HL-60 (cell line): ENCODE results near the gene PPCDC.

Experiments used
- GABPA ChIP-seq: IDR thresholded peaks from 2 replicates; pipeline ENCODE4 v1.6.1; 2012; ENCODE audit warnings: low read depth
- POLR2AphosphoS5 ChIP-seq: IDR thresholded peaks from 2 replicates; pipeline ENCODE4 v1.6.1; 2012; ENCODE audit warnings: low read depth
- TF ChIP-seq, protein P1 (sequence below): IDR thresholded peaks from one replicate; pipeline ENCODE4 v1.5.1; 2011; ENCODE audit warnings: low read length, control low read depth, inconsistent platforms; ENCODE audit not compliant: insufficient read depth

DNA sequence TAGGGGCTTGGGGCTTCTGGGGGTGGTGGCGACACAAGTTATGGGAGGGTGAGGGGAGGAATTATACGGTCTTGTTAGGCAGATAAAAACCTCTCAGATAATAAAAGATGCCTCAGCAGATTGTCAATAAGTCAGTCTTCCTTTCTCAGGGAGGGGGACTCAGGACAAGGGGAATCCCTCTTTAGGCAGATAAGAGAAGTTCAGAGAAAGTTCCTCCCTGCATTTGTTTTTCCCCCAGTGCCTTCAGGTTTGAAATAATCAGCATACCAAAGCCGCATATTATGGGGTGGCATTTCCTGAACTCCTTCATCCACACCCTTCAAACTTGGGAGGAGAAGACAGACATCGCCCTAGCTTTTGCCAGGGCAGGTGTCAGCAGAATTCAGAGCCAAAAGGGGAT, 8.5 kb downstream of the PPCDC start:
- TF ChIP-seq, protein P1, sequence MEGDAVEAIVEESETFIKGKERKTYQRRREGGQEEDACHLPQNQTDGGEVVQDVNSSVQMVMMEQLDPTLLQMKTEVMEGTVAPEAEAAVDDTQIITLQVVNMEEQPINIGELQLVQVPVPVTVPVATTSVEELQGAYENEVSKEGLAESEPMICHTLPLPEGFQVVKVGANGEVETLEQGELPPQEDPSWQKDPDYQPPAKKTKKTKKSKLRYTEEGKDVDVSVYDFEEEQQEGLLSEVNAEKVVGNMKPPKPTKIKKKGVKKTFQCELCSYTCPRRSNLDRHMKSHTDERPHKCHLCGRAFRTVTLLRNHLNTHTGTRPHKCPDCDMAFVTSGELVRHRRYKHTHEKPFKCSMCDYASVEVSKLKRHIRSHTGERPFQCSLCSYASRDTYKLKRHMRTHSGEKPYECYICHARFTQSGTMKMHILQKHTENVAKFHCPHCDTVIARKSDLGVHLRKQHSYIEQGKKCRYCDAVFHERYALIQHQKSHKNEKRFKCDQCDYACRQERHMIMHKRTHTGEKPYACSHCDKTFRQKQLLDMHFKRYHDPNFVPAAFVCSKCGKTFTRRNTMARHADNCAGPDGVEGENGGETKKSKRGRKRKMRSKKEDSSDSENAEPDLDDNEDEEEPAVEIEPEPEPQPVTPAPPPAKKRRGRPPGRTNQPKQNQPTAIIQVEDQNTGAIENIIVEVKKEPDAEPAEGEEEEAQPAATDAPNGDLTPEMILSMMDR, result no peak
- TF ChIP-seq POLR2AphosphoS5, result no peak
- no peak for TF ChIP-seq GABPA
